Stimulated activated CD8-positive, alpha-beta memory T cell treated with anti-CD3 and anti-CD28 coated beads, Interleukin-15, amount 100 ng/mL, for 4 hours (primary cell): ENCODE results near the gene HOXA13.

Source experiments
- DNase-seq, 2 donors: peaks; one replicate each; pipeline ENCODE4 v3.0.0-alpha.2; 2020; ENCODE audit warnings: low read depth in 2 of 2

HOXA13 gene

GRCh38 chr7:27170426-27171324 is 29.2 kb downstream of the HOXA13 start:
- no peak for DNase-seq

- no peak for DNase-seq
Observed at GRCh38 chr7:27169658-27170425, 30.0 kb downstream of the HOXA13 start.

GRCh38 chr7:27168265-27168947 is 31.5 kb downstream of the HOXA13 start:
- DNase-seq: no peak

GRCh38 chr7:27167916-27168264 is 32.0 kb downstream of the HOXA13 start:
- DNase-seq: no peak

- DNase-seq: no peak
Observed at GRCh38 chr7:27166531-27167505, 33.1 kb downstream of the HOXA13 start.

- DNase-seq: no peak
Observed at GRCh38 chr7:27165996-27166530, 33.8 kb downstream of the HOXA13 start.

- DNase-seq: no peak
Observed at GRCh38 chr7:27165089-27165995, 34.5 kb downstream of the HOXA13 start, which contains the start of gene HOXA9. Gene HOXA9, minus strand, starts transcription at chr7:27165537. Its CDS starts 80 bp downstream, at chr7:27165457.

GRCh38 chr7:27164367-27165088 is 35.4 kb downstream of the HOXA13 start:
- DNase-seq: no peak

GRCh38 chr7:27164045-27164366 is 35.9 kb downstream of the HOXA13 start:
- DNase-seq: no peak

GRCh38 chr7:27163288-27164044 is 36.4 kb downstream of the HOXA13 start:
- no peak for DNase-seq

- no peak for DNase-seq
Observed at GRCh38 chr7:27162561-27163287, 37.2 kb downstream of the HOXA13 start.

- DNase-seq: no peak
Observed at GRCh38 chr7:27161721-27162560, 38.0 kb downstream of the HOXA13 start.

- DNase-seq: no peak
Observed at GRCh38 chr7:27161214-27161720, 38.6 kb downstream of the HOXA13 start.

GRCh38 chr7:27160546-27161213 is 39.2 kb downstream of the HOXA13 start:
- DNase-seq: peak; percentile 63 to 76

- no peak for DNase-seq
Observed at GRCh38 chr7:27160145-27160545, 39.7 kb downstream of the HOXA13 start.
